ENCODE results near the gene MARCHF11. TPM values are rescaled to one million over a fixed set of nuclear protein-coding genes. Genes with fewer than 3 reads are reported as not detected.

The MARCHF11 gene
- total RNA-seq, 1 donor from 2014 or later: not detected

DNA sequence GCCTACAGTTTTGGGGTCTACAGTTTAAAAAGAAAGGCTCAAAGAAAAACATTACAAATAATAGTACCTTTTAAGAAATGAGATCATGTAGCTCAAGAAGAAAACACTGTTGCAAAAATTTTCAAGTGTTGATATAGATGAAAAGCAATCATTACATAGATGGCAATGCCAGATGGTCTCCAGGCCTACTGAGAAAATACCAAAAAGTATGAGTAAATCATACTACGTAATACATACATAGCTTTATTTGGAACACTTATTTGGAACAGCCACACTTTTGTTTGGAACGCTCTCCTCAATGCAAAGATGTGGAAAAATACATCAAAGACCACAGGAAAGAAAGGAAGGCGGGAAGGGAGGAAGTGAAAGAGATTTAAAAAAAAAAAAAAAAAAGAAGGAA, 44.1 kb downstream of the MARCHF11 start:
- ATAC-seq (no peak), DNase-seq (ENCODE audit: low spot score) (no peak)
- intact Hi-C loops (cut with DNase I): no loop called here

DNA sequence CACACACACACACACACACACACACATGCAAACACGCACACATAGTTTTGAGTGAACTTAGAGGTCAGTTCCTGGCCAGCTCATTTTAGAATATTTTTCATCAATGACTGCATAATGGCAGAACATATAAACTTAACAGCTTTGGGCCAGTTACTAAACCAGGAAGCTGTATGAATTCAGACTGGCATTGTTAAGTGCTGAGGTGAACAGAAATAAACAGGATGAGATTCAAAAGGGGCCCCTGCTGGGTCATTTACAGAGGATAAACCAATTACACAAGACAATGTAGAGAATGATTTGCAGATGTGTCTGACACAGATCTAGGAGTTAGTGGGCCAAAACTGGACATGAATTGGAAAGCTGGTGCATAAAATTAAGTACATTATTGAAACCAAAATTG, 44.6 kb downstream of the MARCHF11 start:
- ATAC-seq (no peak), DNase-seq (ENCODE audit: low spot score) (no peak)
- intact Hi-C loops (cut with DNase I): no loop called here

DNA sequence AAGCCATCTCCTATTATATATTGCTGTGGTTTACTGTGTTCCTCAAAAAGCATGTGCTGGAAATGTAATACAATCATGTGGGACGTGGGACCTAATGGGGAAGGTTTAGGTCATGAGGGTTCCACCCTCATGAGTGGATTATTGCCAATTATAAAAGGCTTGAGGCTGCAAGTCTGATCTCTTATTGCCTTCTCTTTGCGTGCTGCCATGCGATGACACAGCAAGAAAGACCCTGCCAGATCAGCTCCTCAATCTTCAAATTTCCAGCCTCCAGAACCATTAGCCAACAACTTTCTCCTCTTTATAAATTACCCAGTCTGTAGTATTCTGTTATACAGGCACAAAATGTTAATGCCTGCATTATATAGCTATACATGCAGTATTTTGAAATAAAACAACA, 45.4 kb downstream of the MARCHF11 start:
- no peak for DNase-seq (ENCODE audit: low spot score)
- ATAC-seq: no peak
- intact Hi-C loops (cut with DNase I): no loop called here

DNA sequence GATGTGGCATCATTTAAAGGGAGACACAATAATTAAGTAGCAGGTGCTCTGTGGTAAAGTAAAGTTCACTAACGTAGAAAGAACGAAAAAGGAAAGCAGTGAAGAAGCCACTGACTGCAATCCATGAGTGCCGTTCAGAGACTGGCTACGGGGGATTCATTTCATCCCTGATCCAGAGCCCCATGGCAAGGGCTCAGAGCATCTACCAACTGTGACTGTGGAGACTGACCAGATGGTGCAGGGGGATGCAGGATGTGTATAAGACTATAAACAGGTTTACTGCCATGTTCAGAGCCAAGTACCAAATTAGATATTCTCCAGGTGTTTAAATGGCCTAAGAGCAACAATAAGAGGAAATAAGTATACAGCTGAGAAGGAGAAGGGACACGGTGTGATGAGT, 47.7 kb downstream of the MARCHF11 start:
- no peak for ATAC-seq
- intact Hi-C loops (cut with DNase I): no loop called here
- DNase-seq (ENCODE audit: low spot score): no peak

DNA sequence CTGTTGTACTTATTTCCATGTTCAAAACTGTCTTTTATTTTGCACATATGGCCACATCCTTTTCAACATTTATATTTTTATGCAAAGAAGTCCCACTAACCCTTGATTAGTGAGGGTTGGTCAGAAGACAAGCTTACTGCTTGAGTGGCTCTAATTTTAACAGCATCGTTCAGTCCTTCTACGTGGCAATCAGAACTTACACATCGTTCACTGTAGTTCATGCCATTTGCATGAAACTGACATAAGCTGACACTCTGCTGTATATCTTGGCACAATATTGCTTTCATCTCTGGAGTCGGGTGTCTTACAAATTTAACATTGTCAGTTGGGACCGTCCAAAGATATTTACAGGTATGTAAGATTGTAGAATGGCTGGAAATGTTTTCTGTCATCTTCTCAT, 50.6 kb downstream of the MARCHF11 start:
- DNase-seq (ENCODE audit: low spot score) (no peak), ATAC-seq (no peak)
- intact Hi-C loops (cut with DNase I): no loop called here

DNA sequence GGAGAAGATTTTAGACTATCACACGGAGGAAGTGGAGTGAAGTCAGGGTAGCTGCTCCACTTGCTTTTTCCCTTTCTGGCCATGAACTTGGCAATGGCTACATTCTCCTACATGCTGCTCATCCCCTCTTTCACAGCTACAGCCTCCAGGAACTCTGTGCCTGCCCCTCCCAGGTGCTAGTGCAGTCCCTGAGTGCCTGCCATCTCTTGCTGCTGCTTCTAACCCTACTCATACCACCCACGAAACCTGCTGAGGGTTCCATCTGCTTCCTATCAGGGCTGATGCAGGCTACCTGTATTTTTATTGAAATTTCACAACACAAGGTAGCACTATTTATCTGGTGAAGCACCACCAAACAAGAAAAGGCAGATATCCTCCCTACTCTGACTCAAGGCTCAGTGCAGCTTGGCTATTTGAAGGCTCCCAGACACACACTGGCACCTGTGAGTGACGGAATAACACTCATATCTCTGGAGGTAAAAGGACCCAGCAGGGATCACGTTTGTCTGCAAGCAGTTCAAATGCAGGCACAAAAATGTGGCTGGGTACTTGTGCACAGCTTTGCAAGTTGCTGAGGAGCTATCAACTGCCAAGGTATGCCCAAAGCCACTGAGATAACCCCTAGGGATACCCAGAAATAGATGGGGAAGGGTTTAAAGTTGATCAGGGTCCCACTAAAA, 51.6 kb downstream of the MARCHF11 start:
- intact Hi-C loops (cut with DNase I): no loop called here
- ATAC-seq: no peak
- no peak for DNase-seq (ENCODE audit: low spot score)

DNA sequence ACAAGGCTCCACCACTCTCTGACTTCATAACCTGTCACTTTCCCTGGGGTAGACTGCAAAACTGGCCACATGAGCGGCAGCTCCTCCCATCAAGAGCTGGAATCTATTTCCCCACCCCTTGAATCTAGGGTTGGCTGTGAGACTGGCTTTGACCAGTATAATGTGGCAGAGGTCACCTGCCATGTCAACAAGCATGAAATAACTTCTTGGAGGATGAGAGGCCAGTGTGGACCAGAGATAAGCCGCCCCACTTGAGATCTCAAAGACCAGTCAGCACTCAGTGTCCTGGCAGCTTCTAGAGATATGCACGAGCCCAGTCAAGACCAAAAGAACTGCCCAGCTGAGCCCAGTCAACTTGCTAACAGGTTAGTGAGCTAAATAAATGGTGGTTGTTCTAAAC, 59.0 kb downstream of the MARCHF11 start:
- intact Hi-C loops (cut with DNase I): no loop called here
- DNase-seq (ENCODE audit: low spot score): no peak
- no peak for ATAC-seq

DNA sequence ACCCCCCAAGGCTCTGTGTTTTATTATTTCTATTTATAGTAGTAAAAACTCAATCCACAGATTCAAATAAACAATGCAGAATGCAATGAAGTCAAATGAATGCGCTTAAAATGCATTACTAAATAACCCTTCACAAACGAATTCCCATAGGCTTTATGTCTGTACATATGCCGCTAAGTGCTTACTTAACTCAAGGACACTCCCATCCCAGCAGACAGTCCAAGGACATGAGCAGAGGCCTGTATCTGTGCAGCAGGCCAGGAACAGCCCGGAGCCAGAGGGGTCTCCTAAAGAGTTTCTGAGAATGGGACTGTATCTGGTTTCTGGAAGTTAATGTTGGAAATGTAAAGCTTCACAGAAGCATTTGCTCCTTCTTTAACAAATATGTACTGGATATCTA, 59.8 kb downstream of the MARCHF11 start:
- no peak for DNase-seq (ENCODE audit: low spot score)
- intact Hi-C loops (cut with DNase I): no loop called here
- ATAC-seq: no peak

DNA sequence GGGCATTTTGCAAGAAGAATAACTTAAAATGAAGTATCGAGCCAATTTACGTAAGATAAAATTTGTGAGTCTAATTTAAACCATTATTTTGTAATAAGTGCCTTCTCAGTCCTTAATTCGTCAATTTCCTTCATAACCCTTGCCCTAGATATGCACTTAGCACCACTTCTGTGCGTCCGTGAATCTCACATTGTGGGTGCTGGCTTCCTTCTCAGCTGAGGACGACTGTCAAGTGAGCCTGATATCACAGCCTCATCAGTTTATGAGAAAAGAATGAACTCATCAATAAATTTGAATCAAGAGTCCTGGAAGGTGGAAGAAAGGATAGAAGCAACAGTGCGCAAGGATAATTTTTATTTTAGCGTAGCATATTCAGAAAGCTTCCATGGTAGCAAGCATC, 64.5 kb downstream of the MARCHF11 start:
- intact Hi-C loops (cut with DNase I): no loop called here
- ATAC-seq: no peak
- DNase-seq (ENCODE audit: low spot score): no peak

DNA sequence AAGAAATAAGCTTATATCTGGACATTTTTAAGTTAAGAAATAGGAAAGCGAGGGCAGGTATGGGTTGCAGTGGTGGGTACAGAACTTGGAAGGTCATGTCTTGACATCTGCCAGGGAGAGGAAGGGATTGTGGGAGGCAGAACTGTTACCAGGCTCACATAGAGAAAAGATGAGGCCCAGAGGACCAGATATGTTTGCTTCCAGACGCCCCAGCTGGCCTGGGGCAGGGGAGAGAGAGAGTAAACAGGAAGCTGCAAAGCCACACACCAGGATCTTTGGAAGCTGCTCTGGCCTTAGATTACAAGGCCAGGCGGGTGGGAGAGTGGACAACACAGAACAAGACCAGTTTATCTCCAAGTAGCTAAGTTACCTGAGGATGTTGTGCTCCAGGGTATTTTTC, 71.2 kb downstream of the MARCHF11 start:
- DNase-seq (ENCODE audit: low spot score) (no peak), ATAC-seq (no peak)
- intact Hi-C loops (cut with DNase I): no loop called here

DNA sequence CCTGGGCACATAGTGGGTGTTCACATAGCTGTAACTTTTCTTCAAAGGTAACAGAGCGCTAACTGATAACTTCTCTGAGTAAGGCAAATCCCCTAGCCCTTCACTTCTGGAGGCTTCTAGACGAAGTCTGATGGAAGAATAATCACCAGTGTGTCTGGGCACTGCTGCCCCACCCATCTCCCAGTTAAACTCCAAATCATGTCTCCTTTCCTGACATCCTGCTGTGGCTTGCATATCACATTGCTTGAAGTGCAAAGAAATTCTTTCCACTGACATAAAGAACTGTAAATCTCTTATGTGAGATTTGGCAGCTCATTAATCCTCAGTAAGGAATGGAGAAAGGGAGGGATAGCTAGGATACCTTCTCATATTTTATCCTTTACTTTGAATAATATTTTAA, 74.6 kb downstream of the MARCHF11 start:
- no peak for DNase-seq (ENCODE audit: low spot score)
- ATAC-seq: no peak
- intact Hi-C loops (cut with DNase I): no loop called here

DNA sequence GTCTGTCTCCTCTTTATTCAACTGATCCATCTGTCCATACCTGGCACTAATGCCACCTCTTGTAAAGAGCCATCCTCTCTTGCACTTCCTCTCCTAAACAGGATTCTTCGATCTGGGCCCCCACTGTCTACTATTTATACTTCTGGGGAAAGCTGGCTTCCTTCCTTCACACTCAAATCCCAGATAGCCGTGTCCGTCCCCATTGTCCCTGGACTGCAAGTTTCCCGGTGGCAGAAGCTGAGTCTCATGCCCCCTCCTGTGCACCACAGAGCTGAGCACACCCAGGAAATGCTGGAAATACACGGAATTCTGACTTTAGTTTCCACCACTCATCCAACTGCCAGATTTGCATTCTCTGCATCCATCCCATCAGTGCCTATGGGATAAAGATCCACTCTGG, 84.0 kb downstream of the MARCHF11 start:
- ATAC-seq: no peak
- DNase-seq (ENCODE audit: low spot score): no peak
- intact Hi-C loops (cut with DNase I): no loop called here

DNA sequence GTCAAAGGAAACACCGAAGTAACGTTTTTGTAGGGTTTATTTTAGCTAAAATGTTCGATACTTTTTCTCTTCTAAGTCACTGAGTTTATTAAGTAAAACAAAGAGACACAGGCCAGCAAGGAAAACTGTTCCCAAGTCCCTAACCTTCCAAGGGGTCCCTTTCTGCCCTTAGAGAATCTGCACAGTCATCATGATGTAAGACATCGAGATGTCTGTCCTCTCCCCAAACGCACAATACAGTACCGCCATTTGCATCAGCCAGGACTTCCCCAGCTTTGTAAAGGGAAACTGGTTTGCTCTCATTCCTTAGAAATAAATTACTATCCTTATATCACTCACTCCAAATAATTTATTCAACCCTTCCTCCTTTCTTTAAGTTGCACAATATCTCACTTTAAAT, 89.3 kb downstream of the MARCHF11 start:
- intact Hi-C loops (cut with DNase I): no loop called here
- DNase-seq (ENCODE audit: low spot score): no peak
- ATAC-seq: no peak

DNA sequence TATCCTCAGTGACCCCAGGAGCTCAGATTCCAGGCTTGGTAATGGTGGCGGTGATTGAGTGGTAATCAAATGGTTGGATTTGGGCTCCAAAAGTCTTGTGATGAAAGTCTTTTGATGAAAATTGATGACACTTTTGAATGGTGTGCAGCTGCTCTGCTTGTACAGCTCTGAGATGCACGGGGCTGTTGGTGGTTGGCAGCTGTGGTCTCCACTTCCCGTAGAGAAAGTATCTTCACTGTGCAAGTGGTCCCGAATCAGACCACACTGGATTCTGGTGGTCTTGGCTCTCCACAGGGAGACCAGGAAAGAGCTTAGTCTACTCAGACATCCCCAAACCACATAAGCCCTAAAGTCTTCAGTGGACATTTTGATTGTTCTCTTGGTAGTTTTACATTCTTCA, 96.6 kb downstream of the MARCHF11 start:
- DNase-seq (ENCODE audit: low spot score): no peak
- no peak for ATAC-seq
- intact Hi-C loops (cut with DNase I): no loop called here

DNA sequence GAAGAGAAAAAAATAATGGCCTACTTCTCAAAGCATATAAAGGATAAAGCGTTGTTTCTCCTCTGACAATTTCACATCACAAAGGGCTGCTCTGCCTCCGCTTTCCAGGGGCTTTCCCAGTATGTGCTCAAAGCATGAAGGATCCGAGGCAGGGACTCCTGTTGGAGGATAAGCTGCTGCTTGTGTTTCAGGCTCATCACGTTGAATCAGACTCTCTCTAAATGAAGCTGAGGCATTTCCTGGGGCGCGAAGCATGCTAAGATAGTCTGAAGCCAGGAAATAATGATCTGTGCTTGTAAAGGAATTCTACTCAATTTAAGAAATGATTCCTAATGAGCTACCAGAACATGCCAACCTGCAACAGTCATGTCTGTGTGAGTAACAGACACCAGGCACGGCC, 97.5 kb downstream of the MARCHF11 start:
- DNase-seq (ENCODE audit: low spot score) (no peak), ATAC-seq (no peak)
- intact Hi-C loops (cut with DNase I): no loop called here

DNA sequence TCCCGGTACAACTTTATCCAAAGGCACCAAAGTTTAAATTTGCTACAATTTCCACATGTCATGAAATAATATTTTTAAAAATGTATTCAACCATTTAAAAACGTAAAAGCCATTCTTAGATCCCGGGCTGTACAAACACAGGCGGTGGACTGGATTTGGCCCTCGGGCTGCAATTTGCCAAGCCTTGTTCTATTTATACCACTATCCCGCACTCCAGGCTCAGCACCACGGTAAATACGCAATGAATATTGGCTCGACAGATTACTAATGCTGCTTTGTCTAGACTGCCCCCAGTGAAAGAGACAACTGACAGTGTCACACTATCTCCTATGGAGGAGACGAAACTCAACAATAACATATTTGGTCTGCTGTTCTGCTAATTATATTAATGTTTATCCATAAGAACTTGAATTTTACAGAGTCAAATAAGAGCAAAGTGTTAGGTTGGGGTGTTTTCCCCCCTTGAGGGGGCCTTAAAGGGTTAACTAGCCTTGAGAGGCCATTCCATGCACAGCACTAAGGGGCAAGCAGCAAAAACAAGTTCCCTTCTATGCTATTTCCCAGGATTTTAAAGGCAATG, 98.1 kb downstream of the MARCHF11 start:
- intact Hi-C loops (cut with DNase I): no loop called here

DNA sequence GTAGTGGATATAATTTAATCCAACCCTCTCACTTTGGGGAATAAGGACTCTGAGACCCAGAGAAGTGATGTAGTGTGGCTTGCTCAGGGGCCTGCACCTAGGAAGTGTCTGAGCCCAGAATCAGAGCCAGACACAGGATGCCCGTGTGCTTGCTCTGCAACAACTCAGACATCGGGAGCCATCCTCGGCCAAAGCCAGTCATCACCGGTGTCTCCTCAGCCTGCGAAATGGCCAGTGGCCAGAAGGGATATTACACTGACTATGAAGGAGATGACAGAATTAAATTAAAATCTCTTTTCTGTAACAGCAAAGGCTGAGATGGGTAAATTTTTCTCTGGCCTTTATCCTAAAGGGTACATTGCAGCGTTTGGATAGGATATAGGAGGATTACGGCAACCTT, 102.9 kb downstream of the MARCHF11 start:
- DNase-seq (ENCODE audit: low spot score) (no peak), ATAC-seq (no peak)
- intact Hi-C loops (cut with DNase I): no loop called here

More for the DNA sequence above, 98.1 kb downstream of the MARCHF11 start:
- DNase-seq (ENCODE audit: low spot score): no peak
- ATAC-seq: no peak

DNA sequence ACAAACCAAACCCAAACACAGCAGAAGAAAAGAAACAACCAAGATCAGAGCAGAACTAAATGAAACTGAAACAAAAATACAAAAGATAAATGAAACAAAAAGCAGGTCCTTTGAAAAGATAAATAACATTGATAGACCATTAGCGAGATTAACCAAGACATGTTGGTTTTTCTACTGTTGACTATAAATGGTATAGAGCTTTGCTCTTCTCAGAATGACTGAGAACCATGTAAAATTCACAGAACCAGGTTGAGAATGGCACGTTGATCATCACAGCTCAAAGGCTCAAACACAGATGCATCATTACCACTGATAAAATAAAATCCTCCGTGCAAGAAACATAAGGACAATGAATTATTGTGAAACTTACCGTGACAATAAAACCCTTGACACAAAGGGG, 105.2 kb downstream of the MARCHF11 start:
- intact Hi-C loops (cut with DNase I): no loop called here
- no peak for ATAC-seq

DNA sequence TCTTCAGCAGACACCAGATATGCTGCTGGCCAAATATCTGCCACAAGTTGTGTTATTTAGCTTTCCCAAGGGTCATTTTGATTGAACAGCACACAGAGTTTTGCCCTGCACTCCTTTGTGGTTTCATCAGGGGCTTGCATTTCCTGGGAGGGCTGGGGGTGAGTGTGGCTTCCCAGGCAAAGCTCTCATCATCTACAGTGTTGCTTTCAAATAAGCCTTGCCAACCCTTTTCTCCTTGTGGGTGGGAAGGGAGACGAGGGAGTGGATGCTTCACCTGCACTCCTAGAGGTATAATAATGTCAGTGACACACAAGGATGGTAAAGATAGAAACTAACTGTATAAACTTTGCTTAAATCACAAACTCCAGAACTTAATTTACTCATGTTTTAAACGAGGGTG, 107.0 kb downstream of the MARCHF11 start:
- intact Hi-C loops (cut with DNase I): no loop called here
- ATAC-seq: no peak

More for the DNA sequence above, 105.2 kb downstream of the MARCHF11 start:
- DNase-seq (ENCODE audit: low spot score): no peak

DNA sequence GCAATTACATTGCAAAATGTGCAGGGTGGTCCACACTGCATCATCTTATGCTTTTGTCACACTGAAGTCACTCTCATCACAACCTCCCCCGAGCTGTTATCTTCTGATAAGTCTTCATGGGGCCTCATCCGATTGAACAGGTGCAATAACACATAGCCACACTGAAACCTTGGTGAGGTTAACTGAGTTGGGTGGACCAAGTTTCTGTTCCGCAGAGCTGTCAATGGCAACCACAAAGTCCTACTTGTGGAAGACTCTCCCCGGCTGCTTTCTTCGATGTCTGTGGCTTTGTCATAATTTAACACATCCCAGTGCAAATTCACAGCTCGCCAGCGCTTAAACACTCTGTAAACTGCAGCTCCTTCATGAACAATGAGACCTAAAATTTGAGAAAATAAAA, 112.2 kb downstream of the MARCHF11 start:
- ATAC-seq (no peak), DNase-seq (ENCODE audit: low spot score) (no peak)
- intact Hi-C loops (cut with DNase I): no loop called here

More for the DNA sequence above, 107.0 kb downstream of the MARCHF11 start:
- no peak for DNase-seq (ENCODE audit: low spot score)

DNA sequence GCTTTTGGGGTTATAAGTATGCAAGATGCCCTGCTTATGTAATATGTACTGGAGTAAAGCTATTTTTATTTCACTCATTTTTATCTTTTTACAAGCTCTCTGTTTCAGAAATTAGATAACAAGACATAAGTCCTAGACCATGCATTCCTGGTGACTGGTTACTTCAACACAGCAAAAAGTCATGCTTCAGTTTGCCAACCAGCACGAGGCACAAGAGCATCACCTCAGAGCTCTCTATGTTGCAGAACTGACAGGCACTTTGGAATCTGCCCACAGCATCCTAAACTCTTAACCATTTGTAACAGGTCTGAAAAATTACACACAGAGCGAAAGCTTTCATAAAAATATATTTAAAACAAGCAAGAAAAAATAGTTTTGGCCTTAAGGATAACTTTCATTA, 112.8 kb downstream of the MARCHF11 start:
- no peak for ATAC-seq
- intact Hi-C loops (cut with DNase I): no loop called here
- DNase-seq (ENCODE audit: low spot score): no peak
